HL-60 (cell line): ENCODE results near the gene BMAL1.

Experiments
- DNase-seq, 2 experiments: peaks; one replicate each; pipeline ENCODE4 v3.0.0-alpha.2; 2010 to 2020; ENCODE audit warnings: low read depth in 1 of 2, low spot score in 1 of 2
- H3K27ac ChIP-seq: fragments of 250-450 bp; sonication (Bioruptor Pico); replicated peaks from 2 replicates; pipeline ENCODE4 v1.5.1; 2020; ENCODE audit warnings: mild to moderate bottlenecking, moderate library complexity
- H3K27me3 ChIP-seq: fragments of 250-450 bp; sonication (Bioruptor Pico); 2 replicates; pipeline ENCODE4 v1.5.1; 2021; ENCODE audit warnings: mild to moderate bottlenecking, moderate library complexity; ENCODE audit not compliant: insufficient read depth, poor library complexity, severe bottlenecking
- H3K4me3 ChIP-seq: replicated peaks from 2 replicates; pipeline ENCODE4 v1.5.1; 2011; ENCODE audit warnings: mild to moderate bottlenecking, control low read depth, low read length; ENCODE audit not compliant: insufficient read depth
- GABPA ChIP-seq: IDR thresholded peaks from 2 replicates; pipeline ENCODE4 v1.6.1; 2012; ENCODE audit warnings: low read depth
- POLR2AphosphoS5 ChIP-seq: IDR thresholded peaks from 2 replicates; pipeline ENCODE4 v1.6.1; 2012; ENCODE audit warnings: low read depth
- SPI1 ChIP-seq: IDR thresholded peaks from 2 replicates; pipeline ENCODE4 v1.6.1; 2012; ENCODE audit warnings: low read depth, mild to moderate bottlenecking, borderline replicate concordance
- TF ChIP-seq, protein P1 (sequence below): IDR thresholded peaks from one replicate; pipeline ENCODE4 v1.5.1; 2011; ENCODE audit warnings: low read length, control low read depth, inconsistent platforms; ENCODE audit not compliant: insufficient read depth
- TF ChIP-seq, protein P2 (sequence below): IDR thresholded peaks from 2 replicates; pipeline ENCODE4 v1.6.1; 2012; ENCODE audit warnings: low read depth; ENCODE audit not compliant: insufficient replicate concordance

Gene BMAL1

DNA sequence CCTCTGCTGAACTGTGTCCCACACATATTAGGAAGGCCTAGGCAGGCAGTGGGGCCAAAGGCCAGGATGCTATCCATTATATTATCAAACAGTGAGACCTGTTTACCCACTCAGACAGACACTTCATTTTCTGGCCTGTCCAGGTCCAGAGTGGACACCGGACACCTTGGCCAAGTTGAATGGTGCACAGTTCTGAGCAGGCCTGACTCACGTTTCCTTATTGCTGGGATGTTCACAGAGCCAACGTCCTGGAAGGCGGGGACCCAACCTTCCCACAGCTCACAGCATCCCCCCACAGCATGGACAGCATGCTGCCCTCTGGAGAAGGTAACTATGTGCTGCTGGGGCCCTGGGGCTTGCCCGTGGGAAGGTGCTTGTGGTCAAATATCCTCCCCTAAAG lies 98.8 kb downstream of the BMAL1 start:
- no peak for TF ChIP-seq SPI1
- TF ChIP-seq GABPA: no peak
- H3K27me3 ChIP-seq: no peaks in the 10 kb centered on the region
- no peak overlapping the region for H3K27ac ChIP-seq
- DNase-seq: no peak
- no peak overlapping the region for H3K4me3 ChIP-seq

DNA sequence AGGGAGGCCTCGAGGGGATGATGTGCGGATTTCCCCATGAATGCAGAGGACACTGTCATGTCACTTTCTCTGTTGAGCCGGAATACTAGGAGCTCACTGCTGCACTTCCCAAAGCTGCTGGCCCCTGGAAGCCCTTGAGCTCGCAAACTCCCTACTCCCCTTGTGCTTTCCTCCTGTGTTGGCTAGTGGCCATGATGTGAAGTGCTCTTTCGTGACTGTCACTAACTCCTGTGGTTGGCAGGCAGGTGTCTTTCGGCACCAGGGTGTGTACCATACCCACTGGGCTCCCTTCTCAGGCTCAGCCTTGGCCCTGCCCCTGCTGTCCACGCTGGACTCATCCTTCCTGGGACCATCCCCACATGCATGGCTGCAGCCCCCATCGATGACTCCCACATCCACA lies 99.2 kb downstream of the BMAL1 start:
- TF ChIP-seq, protein P1, sequence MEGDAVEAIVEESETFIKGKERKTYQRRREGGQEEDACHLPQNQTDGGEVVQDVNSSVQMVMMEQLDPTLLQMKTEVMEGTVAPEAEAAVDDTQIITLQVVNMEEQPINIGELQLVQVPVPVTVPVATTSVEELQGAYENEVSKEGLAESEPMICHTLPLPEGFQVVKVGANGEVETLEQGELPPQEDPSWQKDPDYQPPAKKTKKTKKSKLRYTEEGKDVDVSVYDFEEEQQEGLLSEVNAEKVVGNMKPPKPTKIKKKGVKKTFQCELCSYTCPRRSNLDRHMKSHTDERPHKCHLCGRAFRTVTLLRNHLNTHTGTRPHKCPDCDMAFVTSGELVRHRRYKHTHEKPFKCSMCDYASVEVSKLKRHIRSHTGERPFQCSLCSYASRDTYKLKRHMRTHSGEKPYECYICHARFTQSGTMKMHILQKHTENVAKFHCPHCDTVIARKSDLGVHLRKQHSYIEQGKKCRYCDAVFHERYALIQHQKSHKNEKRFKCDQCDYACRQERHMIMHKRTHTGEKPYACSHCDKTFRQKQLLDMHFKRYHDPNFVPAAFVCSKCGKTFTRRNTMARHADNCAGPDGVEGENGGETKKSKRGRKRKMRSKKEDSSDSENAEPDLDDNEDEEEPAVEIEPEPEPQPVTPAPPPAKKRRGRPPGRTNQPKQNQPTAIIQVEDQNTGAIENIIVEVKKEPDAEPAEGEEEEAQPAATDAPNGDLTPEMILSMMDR: no peak
- TF ChIP-seq SPI1: no peak
- no peak for TF ChIP-seq POLR2AphosphoS5
- TF ChIP-seq GABPA: no peak
- TF ChIP-seq, protein P2, sequence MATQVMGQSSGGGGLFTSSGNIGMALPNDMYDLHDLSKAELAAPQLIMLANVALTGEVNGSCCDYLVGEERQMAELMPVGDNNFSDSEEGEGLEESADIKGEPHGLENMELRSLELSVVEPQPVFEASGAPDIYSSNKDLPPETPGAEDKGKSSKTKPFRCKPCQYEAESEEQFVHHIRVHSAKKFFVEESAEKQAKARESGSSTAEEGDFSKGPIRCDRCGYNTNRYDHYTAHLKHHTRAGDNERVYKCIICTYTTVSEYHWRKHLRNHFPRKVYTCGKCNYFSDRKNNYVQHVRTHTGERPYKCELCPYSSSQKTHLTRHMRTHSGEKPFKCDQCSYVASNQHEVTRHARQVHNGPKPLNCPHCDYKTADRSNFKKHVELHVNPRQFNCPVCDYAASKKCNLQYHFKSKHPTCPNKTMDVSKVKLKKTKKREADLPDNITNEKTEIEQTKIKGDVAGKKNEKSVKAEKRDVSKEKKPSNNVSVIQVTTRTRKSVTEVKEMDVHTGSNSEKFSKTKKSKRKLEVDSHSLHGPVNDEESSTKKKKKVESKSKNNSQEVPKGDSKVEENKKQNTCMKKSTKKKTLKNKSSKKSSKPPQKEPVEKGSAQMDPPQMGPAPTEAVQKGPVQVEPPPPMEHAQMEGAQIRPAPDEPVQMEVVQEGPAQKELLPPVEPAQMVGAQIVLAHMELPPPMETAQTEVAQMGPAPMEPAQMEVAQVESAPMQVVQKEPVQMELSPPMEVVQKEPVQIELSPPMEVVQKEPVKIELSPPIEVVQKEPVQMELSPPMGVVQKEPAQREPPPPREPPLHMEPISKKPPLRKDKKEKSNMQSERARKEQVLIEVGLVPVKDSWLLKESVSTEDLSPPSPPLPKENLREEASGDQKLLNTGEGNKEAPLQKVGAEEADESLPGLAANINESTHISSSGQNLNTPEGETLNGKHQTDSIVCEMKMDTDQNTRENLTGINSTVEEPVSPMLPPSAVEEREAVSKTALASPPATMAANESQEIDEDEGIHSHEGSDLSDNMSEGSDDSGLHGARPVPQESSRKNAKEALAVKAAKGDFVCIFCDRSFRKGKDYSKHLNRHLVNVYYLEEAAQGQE: no peak
- no peaks in the 10 kb centered on the region for H3K27me3 ChIP-seq
- H3K4me3 ChIP-seq: no peak overlapping the region
- H3K27ac ChIP-seq: no peak overlapping the region
- no peak for DNase-seq

DNA sequence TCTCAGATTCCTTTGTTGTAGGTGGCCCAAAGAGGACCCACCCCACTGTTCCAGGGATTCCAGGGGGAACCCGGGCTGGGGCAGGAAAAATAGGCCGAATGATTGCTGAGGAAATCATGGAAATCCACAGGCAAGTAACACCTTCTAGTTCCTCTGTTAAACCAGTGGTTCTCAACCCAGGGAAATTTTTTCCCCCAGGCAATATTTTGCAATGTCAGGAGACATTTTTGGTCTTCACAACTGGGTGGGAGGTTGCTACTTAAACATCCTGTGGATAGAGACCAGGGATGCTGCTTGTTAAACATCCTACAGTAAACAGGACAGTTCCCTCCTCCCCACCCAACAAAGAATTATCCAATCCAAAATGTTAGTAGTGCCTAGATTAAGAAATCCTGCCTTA lies 100.7 kb downstream of the BMAL1 start:
- DNase-seq: no peak
- TF ChIP-seq GABPA (no peak), SPI1 (no peak), POLR2AphosphoS5 (no peak)
- TF ChIP-seq, protein P1: no peak
- TF ChIP-seq, protein P2: no peak
- Histone ChIP-seq H3K27me3 (no peaks in the 10 kb centered on the region), H3K4me3 (no peak overlapping the region), H3K27ac (no peak overlapping the region)

DNA sequence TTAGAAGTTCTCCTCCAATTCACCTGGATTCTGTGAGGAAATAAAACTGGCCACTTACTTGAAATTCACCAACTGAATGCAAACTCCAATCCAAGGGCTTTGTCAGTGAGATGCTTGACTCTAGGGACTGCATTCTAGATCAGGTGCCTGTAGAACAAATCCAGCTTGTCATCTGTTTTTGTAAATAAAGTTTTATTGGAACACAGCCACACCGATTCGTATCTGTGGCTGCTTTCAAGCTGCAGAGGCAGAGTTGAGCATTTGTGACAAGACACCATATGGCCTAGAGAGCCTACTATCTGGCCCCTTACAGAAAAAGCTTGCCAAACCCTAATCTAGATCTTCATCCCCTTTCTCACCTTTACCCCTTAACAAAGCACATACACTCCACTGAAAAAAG lies 103.1 kb downstream of the BMAL1 start:
- Histone ChIP-seq H3K4me3 (no peak overlapping the region), H3K27ac (no peak overlapping the region), H3K27me3 (no peaks in the 10 kb centered on the region)
- TF ChIP-seq, protein P2: no peak
- no peak for TF ChIP-seq SPI1
- TF ChIP-seq, protein P1: no peak
- no peak for TF ChIP-seq GABPA
- no peak for TF ChIP-seq POLR2AphosphoS5
- no peak for DNase-seq
